K562 (cell line): Measurements from ENCODE around the gene PNPLA2. TPM values are rescaled to one million over a fixed set of nuclear protein-coding genes. Genes with fewer than 3 reads are reported as not detected.

ENCODE experiments used
- SPI1 ChIP-seq: IDR thresholded peaks from 2 replicates; pipeline ENCODE4 v1.6.1; 2011; ENCODE audit warnings: low read depth, low read length, control low read depth, borderline replicate concordance
- polyA plus RNA-seq, 8 experiments: library from polyadenylated mRNA; depleted of rRNA in 4 of 8; stranded (reverse) in 5 of 8; unstranded in 3 of 8; fragments of >200 nt; fragmentation: Nextera tagmentation in 2 of 8; fragmentation: Illumina TruSeq in 1 of 8; extraction: Ambion mirVana in 2 of 8; extraction: Trizol in 1 of 8; gene quantifications; 2 replicates each; pipeline versions ENCODE4 v1.2.1 to v1.2.3, GENCODE V29; 2011 to 2014; ENCODE audit warnings: inconsistent platforms in 1 of 8, missing spikeins in 1 of 8
- total RNA-seq, 7 experiments: library from RNA; depleted of rRNA in 6 of 7; stranded (reverse); fragments of >200 nt in 6 of 7; fragmentation: Illumina TruSeq in 2 of 7; extraction: Trizol in 2 of 7; gene quantifications; 2 replicates each; pipeline versions ENCODE4 v1.2.1 to v1.2.3, GENCODE V29; 2011 to 2021; ENCODE audit warnings: low replicate concordance in 1 of 7
- TF ChIP-seq, protein P1 (sequence below): fragments of 450-650 bp; conservative IDR thresholded peaks from 2 replicates; pipeline ENCODE4 v1.6.1; 2016; ENCODE audit warnings: missing genetic modification characterization, low read depth, mild to moderate bottlenecking, control low read depth, missing compliant biosample characterization
- TF ChIP-seq, protein P2 (sequence below): fragments of 450-650 bp; IDR thresholded peaks from 2 replicates; pipeline ENCODE4 v1.6.1; 2016; ENCODE audit warnings: borderline replicate concordance
- TF ChIP-seq, protein P3 (sequence below), 2 experiments: fragments of 450-650 bp in 1 of 2; sonication (generic) in 1 of 2; formaldehyde crosslinking; conservative IDR thresholded peaks; 2 replicates each; pipeline versions ENCODE4 v1.4.0 to v1.8.1; 2020 to 2022; ENCODE audit warnings: mild to moderate bottlenecking in 1 of 2, missing genetic modification reagents in 1 of 2

Gene PNPLA2
- total and polyA plus RNA-seq, 9 of the 15 experiments (the other 6 are each of a cell fraction or from before 2014, with no cell fraction given) = 0.39 to 87.1 (median 8.4) TPM

DNA sequence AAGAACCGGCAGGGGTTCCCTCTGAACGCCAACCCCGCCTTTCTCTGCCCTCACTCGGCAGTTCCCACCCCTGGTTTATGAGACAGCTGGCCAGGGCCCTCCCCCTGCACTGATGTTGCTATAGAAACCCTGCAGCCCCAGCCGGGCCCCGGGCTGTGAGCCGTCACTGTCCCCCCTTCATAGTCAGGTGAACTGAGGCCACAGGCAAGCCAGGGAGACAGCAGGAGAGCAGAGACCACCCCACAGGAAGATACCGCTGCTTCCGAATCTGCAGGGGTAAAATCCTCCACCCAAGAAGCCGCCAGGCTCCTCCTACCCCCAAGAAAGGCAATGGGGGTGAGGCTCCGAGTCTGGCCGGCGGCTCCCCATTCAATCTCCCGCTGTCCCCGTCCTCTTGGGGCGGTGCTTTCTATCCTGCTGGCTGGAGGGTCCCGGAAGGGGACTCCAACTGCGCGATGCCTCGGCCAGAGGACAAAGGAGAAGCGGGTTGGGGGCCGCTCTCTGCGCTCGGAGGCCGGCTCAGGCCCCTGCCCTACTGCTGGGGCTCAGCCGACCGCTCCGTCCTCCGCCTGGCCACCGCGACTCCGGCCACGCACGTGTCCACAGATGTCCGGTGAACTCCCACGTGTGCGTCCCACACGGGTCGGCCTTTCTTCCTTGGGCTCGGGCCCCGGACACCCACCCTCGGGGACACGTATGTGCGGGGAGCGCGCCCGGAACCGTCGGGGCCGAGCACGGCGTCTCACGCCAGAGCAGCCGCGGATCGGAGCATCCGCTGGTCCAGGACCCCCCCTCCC lies 21.2 kb upstream of the PNPLA2 start (continued):
- TF ChIP-seq, protein P1, sequence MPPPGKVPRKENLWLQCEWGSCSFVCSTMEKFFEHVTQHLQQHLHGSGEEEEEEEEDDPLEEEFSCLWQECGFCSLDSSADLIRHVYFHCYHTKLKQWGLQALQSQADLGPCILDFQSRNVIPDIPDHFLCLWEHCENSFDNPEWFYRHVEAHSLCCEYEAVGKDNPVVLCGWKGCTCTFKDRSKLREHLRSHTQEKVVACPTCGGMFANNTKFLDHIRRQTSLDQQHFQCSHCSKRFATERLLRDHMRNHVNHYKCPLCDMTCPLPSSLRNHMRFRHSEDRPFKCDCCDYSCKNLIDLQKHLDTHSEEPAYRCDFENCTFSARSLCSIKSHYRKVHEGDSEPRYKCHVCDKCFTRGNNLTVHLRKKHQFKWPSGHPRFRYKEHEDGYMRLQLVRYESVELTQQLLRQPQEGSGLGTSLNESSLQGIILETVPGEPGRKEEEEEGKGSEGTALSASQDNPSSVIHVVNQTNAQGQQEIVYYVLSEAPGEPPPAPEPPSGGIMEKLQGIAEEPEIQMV (tag) = no peak
- TF ChIP-seq, protein P2, sequence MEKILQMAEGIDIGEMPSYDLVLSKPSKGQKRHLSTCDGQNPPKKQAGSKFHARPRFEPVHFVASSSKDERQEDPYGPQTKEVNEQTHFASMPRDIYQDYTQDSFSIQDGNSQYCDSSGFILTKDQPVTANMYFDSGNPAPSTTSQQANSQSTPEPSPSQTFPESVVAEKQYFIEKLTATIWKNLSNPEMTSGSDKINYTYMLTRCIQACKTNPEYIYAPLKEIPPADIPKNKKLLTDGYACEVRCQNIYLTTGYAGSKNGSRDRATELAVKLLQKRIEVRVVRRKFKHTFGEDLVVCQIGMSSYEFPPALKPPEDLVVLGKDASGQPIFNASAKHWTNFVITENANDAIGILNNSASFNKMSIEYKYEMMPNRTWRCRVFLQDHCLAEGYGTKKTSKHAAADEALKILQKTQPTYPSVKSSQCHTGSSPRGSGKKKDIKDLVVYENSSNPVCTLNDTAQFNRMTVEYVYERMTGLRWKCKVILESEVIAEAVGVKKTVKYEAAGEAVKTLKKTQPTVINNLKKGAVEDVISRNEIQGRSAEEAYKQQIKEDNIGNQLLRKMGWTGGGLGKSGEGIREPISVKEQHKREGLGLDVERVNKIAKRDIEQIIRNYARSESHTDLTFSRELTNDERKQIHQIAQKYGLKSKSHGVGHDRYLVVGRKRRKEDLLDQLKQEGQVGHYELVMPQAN = peak; percentile 90
- 0 out of 2 replicates have a peak, but pooled peaks have one; percentile 31 for TF ChIP-seq SPI1
- TF ChIP-seq, protein P3, sequence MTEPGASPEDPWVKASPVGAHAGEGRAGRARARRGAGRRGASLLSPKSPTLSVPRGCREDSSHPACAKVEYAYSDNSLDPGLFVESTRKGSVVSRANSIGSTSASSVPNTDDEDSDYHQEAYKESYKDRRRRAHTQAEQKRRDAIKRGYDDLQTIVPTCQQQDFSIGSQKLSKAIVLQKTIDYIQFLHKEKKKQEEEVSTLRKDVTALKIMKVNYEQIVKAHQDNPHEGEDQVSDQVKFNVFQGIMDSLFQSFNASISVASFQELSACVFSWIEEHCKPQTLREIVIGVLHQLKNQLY (CRISPR knock-in tag; conservative IDR thresholded peaks at IDR 0.05) = 0 out of 4 replicates have a peak, but pooled peaks of 1 of the 2 experiments have one; percentile 68
- TF ChIP-seq, all 486 proteins: peak for 65
